ENCODE results near the gene IPO7.

The IPO7 gene

GRCh38 chr11:9380773-9381172 is 3.7 kb upstream of the IPO7 start:
- DNase-seq (ENCODE audit: extremely low spot score): no peak
- ChIA-PET POLR2A (no interaction called here), CTCF (interaction anchor here (0.6 kb wide), 2 partner anchors 118 to 651 kb away, joined by 3 to 6 read pairs; no protein-coding TSS in a partner anchor)
- TF ChIP-seq HDGF (IDR thresholded peaks at IDR 0.05; ENCODE audit: borderline replicate concordance) (no peak), ARNT (IDR thresholded peaks at IDR 0.05) (no peak), NFRKB (IDR thresholded peaks at IDR 0.05) (no peak), CTBP1 (IDR thresholded peaks at IDR 0.05; ENCODE audit: borderline replicate concordance) (no peak), TARDBP (IDR thresholded peaks at IDR 0.05) (no peak), FOXA1 (IDR thresholded peaks at IDR 0.05) (no peak), FOXK2 (IDR thresholded peaks at IDR 0.05) (no peak), BHLHE40 (IDR thresholded peaks at IDR 0.05; ENCODE audit: borderline replicate concordance) (no peak), LEF1 (IDR thresholded peaks at IDR 0.05; ENCODE audit: borderline replicate concordance) (no peak), SP1 (IDR thresholded peaks at IDR 0.05) (no peak), L3MBTL2 (conservative IDR thresholded peaks at IDR 0.05) (no peak), ZNF384 (IDR thresholded peaks at IDR 0.05) (no peak), FOXM1 (IDR thresholded peaks at IDR 0.05; ENCODE audit: borderline replicate concordance) (no peak), ELF4 (IDR thresholded peaks at IDR 0.05) (no peak)
- TF ChIP-seq, protein P1, sequence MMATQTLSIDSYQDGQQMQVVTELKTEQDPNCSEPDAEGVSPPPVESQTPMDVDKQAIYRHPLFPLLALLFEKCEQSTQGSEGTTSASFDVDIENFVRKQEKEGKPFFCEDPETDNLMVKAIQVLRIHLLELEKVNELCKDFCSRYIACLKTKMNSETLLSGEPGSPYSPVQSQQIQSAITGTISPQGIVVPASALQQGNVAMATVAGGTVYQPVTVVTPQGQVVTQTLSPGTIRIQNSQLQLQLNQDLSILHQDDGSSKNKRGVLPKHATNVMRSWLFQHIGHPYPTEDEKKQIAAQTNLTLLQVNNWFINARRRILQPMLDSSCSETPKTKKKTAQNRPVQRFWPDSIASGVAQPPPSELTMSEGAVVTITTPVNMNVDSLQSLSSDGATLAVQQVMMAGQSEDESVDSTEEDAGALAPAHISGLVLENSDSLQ (IDR thresholded peaks at IDR 0.05): no peak

DNA sequence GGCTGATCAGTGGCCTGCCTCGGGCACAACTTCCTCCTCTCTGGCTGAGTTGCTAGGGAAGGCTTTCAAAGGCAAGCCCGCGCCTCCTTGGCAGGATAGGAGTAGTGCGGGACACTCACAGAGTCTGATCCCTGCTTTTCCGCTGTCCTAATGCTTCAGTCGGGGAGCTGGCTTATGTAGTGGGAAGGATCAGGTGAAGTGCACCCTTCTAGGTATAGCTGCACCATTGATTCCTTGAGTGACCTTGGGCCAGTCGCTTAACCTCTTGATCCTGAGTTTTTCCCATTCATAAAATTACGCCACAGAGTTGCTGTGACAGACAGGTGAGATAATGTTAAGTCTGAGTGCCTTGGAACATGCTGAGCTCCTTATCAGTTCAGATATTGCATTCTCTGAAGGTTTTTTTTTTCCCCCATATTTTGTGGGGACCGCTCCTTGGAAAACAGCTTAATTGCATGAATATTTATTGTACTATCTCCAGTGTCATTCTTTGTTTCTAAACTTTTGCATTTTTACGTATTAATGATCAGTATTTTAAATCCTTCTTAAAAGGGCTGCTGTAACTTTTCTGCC is 961 bp downstream of the IPO7 start:
- POLR2A ChIA-PET: interaction anchor here (0.5 to 3.4 kb wide), 16 partner anchors 9 to 121 kb away, joined by 3 to 26 read pairs (median 6); partner anchors contain the start of genes DENND5A, TMEM41B and ZNF143
- no peak for DNase-seq (ENCODE audit: extremely low spot score)
- CTCF ChIA-PET: interaction anchor here (0.6 to 1.3 kb wide), 3 partner anchors 73 to 924 kb away, joined by 3 to 5 read pairs (median 4); no protein-coding TSS in a partner anchor
- TF ChIP-seq TARDBP (IDR thresholded peaks at IDR 0.05): no peak
- TF ChIP-seq, protein P1 (IDR thresholded peaks at IDR 0.05): peak; percentile 82

DNA sequence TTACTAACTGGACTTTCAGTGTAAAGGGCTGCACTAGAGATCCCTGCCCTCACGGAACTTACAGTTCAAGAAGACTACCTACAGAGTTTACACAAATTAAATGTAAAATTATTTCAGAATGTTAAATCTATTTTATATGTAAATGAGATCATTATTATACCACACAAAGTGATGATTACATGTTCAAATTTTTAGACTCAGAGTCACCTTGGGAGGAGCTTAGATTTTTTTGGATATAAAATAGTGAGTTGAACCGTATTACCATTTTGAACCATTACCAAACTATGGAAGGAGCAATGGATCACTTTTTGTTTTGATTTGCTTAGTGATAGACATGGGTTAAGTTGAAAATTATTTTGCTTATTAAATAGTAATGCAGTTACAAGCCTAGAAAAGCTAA is 1.6 kb downstream of the IPO7 start:
- ChIA-PET POLR2A (interaction anchor here (0.6 to 3.4 kb wide), 7 partner anchors 8 to 74 kb away, joined by 3 to 26 read pairs (median 11); partner anchors contain the start of genes TMEM41B and ZNF143), CTCF (interaction anchor here (1.3 kb wide), 1 partner anchor 121 kb away, joined by 5 read pairs; no protein-coding TSS in a partner anchor)
- TF ChIP-seq SP1 (IDR thresholded peaks at IDR 0.05) (no peak), NFRKB (IDR thresholded peaks at IDR 0.05) (no peak), ARNT (IDR thresholded peaks at IDR 0.05) (no peak), ELF4 (IDR thresholded peaks at IDR 0.05) (no peak), FOXM1 (IDR thresholded peaks at IDR 0.05; ENCODE audit: borderline replicate concordance) (no peak), TARDBP (IDR thresholded peaks at IDR 0.05) (no peak), L3MBTL2 (conservative IDR thresholded peaks at IDR 0.05) (no peak), FOXK2 (IDR thresholded peaks at IDR 0.05) (no peak), HDGF (IDR thresholded peaks at IDR 0.05; ENCODE audit: borderline replicate concordance) (no peak)
- TF ChIP-seq, protein P1 (IDR thresholded peaks at IDR 0.05): no peak
- no peak for DNase-seq (ENCODE audit: extremely low spot score)

- DNase-seq (ENCODE audit: extremely low spot score): no peak
- ChIA-PET POLR2A (interaction anchor here (3.0 kb wide), 1 partner anchor 73 kb away, joined by 25 read pairs; the partner anchor contains the start of gene ZNF143), CTCF (no interaction called here)
- no peak for TF ChIP-seq TARDBP (IDR thresholded peaks at IDR 0.05)
- TF ChIP-seq, protein P1 (IDR thresholded peaks at IDR 0.05): no peak
- no peak for TF ChIP-seq CTBP1 (IDR thresholded peaks at IDR 0.05; ENCODE audit: borderline replicate concordance)
- no peak for TF ChIP-seq LEF1 (IDR thresholded peaks at IDR 0.05; ENCODE audit: borderline replicate concordance)
- TF ChIP-seq ELF4 (IDR thresholded peaks at IDR 0.05): no peak
- no peak for TF ChIP-seq SUZ12 (IDR thresholded peaks at IDR 0.05)
- no peak for TF ChIP-seq HDGF (IDR thresholded peaks at IDR 0.05; ENCODE audit: borderline replicate concordance)
- TF ChIP-seq L3MBTL2 (conservative IDR thresholded peaks at IDR 0.05): no peak
- TF ChIP-seq FOXA1 (IDR thresholded peaks at IDR 0.05): no peak
- no peak for TF ChIP-seq SP1 (IDR thresholded peaks at IDR 0.05)
- no peak for TF ChIP-seq BHLHE40 (IDR thresholded peaks at IDR 0.05; ENCODE audit: borderline replicate concordance)
- TF ChIP-seq ZNF384 (IDR thresholded peaks at IDR 0.05): no peak
These were observed 2.4 kb downstream of the IPO7 start for GRCh38 chr11:9386901-9387300.

DNA sequence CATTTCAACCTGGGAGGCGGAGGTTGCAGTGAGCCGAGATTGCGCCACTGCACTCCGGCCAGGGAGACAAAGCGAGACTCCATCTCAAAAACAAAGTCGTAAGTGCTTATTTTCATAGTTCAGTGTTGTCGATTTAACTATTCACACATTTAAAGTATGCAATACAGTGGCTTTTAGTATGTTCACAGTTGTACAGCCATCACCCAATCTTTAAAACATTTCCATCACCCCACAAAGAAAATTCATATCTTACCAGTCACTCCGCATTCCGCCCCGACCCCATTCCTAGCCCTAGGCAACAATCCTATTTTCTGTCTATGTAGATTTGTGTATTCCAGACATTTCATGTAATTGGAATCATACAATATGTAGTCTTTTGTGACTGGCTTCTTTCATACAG is 11.9 kb downstream of the IPO7 start:
- no peak for DNase-seq (ENCODE audit: extremely low spot score)
- TF ChIP-seq FOXK2 (IDR thresholded peaks at IDR 0.05) (no peak), L3MBTL2 (conservative IDR thresholded peaks at IDR 0.05) (no peak), FOXA1 (IDR thresholded peaks at IDR 0.05) (no peak), NFRKB (IDR thresholded peaks at IDR 0.05) (no peak)
- ChIA-PET CTCF (no interaction called here), POLR2A (interaction anchor here (1.4 kb wide), 1 partner anchor 12 kb away, joined by 3 read pairs; the partner anchor contains the start of gene IPO7)

DNA sequence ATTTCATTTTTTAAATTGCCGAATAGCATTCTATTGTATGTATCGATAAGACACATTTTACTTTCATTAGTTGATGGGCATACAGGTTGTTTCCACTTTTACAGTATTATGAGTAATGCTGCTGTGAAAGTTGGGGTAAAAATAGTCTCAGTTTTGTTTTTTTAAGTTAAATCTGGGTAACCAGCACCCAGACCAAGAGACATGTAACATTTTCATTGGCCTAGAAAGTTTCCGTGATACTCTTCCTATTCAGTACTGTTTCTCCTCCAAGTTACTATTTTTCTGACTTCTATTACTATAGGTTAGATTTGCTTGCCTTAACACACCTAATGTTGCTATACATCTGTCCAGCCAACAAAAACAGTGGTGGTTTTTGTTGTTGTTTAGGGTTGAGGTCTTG is 12.3 kb downstream of the IPO7 start:
- TF ChIP-seq, protein P1 (IDR thresholded peaks at IDR 0.05): no peak
- TF ChIP-seq NFRKB (IDR thresholded peaks at IDR 0.05) (no peak), LEF1 (IDR thresholded peaks at IDR 0.05; ENCODE audit: borderline replicate concordance) (no peak), CTBP1 (IDR thresholded peaks at IDR 0.05; ENCODE audit: borderline replicate concordance) (no peak), FOXM1 (IDR thresholded peaks at IDR 0.05; ENCODE audit: borderline replicate concordance) (no peak), ZNF384 (IDR thresholded peaks at IDR 0.05) (no peak), L3MBTL2 (conservative IDR thresholded peaks at IDR 0.05) (no peak), SUZ12 (IDR thresholded peaks at IDR 0.05) (no peak), FOXA1 (IDR thresholded peaks at IDR 0.05) (no peak), HDGF (IDR thresholded peaks at IDR 0.05; ENCODE audit: borderline replicate concordance) (no peak), SP1 (IDR thresholded peaks at IDR 0.05) (no peak), TARDBP (IDR thresholded peaks at IDR 0.05) (no peak), BHLHE40 (IDR thresholded peaks at IDR 0.05; ENCODE audit: borderline replicate concordance) (no peak), ARNT (IDR thresholded peaks at IDR 0.05) (no peak)
- DNase-seq (ENCODE audit: extremely low spot score): no peak
- ChIA-PET POLR2A (interaction anchor here (1.4 kb wide), 1 partner anchor 12 kb away, joined by 3 read pairs; the partner anchor contains the start of gene IPO7), CTCF (no interaction called here)
